ENCODE results near the gene CIZ1.

CIZ1 gene

DNA sequence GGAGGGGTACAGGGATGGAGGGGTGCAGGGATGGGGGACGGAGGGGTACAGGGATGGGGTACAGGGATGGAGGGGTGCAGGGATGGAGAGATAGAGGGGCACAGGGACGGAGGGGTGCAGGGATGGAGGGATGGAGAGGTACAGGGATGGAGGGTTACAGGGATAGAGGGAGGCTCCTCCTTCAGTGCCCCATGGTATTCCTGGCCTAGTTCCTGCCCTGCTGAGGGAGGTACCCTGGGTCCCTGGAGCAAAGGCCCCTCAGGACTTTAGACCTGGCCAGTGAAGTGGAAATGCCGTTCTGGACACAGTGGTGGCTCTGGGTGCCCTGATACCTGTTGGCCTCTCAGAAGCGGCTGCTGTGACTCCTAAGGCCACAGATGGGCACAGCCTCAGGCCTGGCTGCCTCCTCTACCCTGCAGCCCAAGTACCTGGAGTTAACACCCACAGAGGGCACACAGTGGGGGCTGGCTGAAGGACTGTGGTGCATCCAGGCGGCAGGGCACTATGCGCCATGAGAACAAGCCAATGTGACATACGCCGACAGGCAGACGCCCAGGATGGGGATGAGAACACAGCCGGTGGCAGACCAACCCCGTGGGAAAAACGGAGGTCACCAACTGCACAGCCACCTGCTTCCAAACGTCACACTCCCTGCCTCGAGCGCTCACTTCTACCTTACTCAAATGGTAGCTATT is 72.3 kb downstream of the CIZ1 start:
- DNase-seq (ENCODE audit: low read depth): no peak
- no peak overlapping the region for H3K4me3 ChIP-seq (ENCODE audit: low read depth, low read length)
- TF ChIP-seq MAX (IDR thresholded peaks at IDR 0.05; ENCODE audit: low read depth, low read length) (no peak), MYC (IDR thresholded peaks at IDR 0.05; ENCODE audit: low read depth, low read length) (no peak), POLR2A (IDR thresholded peaks at IDR 0.05; ENCODE audit: extremely low read depth, insufficient read length) (no peak)
- TF ChIP-seq, protein P1, sequence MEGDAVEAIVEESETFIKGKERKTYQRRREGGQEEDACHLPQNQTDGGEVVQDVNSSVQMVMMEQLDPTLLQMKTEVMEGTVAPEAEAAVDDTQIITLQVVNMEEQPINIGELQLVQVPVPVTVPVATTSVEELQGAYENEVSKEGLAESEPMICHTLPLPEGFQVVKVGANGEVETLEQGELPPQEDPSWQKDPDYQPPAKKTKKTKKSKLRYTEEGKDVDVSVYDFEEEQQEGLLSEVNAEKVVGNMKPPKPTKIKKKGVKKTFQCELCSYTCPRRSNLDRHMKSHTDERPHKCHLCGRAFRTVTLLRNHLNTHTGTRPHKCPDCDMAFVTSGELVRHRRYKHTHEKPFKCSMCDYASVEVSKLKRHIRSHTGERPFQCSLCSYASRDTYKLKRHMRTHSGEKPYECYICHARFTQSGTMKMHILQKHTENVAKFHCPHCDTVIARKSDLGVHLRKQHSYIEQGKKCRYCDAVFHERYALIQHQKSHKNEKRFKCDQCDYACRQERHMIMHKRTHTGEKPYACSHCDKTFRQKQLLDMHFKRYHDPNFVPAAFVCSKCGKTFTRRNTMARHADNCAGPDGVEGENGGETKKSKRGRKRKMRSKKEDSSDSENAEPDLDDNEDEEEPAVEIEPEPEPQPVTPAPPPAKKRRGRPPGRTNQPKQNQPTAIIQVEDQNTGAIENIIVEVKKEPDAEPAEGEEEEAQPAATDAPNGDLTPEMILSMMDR (IDR thresholded peaks at IDR 0.05; ENCODE audit: low read depth, low read length): no peak

- no peak for DNase-seq (ENCODE audit: low read depth)
- H3K4me3 ChIP-seq (ENCODE audit: low read depth, low read length): no peak overlapping the region
- TF ChIP-seq MAX (IDR thresholded peaks at IDR 0.05; ENCODE audit: low read depth, low read length): no peak
Observed at GRCh38 chr9:128118472-128118857, 72.9 kb downstream of the CIZ1 start.

DNA sequence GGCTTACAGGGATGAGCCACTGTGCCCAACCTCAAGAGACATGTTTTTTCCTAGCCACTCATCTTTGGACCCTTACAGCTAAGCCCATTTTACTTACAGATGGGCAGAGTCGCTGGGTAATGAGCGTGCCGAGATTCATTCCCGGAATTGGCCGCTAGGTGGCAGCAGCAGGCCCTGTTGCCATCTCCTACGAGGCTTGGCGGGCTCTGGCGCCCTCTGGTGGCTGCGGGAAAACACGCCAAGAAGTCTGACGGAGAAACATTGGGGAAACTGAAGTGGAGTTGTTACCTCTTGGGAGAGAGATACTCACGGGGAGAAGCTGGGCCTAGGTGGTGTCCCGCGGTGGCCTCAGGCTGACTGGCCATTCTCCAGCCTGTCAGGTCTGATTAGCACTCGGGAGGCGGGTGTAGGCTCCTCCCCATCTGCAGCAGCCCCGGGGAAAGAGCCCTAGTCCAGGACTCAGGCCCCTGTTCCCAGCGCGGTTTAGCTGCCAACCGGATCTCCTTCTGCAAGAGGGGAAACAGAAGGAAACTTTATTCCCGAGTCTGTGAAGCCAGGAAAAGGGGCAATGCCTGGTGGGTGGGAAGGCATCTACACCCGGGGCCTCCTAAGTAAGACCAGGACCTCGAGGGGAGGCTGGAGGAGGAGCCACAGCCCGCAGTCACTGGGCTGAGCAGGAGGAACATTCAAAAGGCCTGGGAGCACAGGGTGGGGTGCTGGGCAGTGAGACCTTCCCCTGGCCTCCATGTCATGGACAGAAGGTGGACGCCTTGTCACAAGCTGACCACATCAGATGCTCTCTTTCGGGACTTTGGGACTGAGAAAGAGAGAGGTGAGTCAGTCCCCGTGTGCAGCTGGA is 73.5 kb downstream of the CIZ1 start:
- no peak overlapping the region for H3K4me3 ChIP-seq (ENCODE audit: low read depth, low read length)
- peak; percentile 88 for DNase-seq (ENCODE audit: low read depth)
- TF ChIP-seq, protein P1 (IDR thresholded peaks at IDR 0.05; ENCODE audit: low read depth, low read length): peak; percentile 99
- TF ChIP-seq MAX (IDR thresholded peaks at IDR 0.05; ENCODE audit: low read depth, low read length) (peak; percentile 76), MYC (IDR thresholded peaks at IDR 0.05; ENCODE audit: low read depth, low read length) (peak; percentile 73), POLR2A (IDR thresholded peaks at IDR 0.05; ENCODE audit: extremely low read depth, insufficient read length) (no peak)

GRCh38 chr9:128116104-128117083 is 75.0 kb downstream of the CIZ1 start:
- no peak for DNase-seq (ENCODE audit: low read depth)
- no peak overlapping the region for H3K4me3 ChIP-seq (ENCODE audit: low read depth, low read length)
- TF ChIP-seq POLR2A (IDR thresholded peaks at IDR 0.05; ENCODE audit: extremely low read depth, insufficient read length) (no peak), MYC (IDR thresholded peaks at IDR 0.05; ENCODE audit: low read depth, low read length) (no peak), MAX (IDR thresholded peaks at IDR 0.05; ENCODE audit: low read depth, low read length) (no peak)
- TF ChIP-seq, protein P1 (IDR thresholded peaks at IDR 0.05; ENCODE audit: low read depth, low read length): no peak

Data from NB4 (cell line).